Measurements from ENCODE around the gene ACTL10.

DNA sequence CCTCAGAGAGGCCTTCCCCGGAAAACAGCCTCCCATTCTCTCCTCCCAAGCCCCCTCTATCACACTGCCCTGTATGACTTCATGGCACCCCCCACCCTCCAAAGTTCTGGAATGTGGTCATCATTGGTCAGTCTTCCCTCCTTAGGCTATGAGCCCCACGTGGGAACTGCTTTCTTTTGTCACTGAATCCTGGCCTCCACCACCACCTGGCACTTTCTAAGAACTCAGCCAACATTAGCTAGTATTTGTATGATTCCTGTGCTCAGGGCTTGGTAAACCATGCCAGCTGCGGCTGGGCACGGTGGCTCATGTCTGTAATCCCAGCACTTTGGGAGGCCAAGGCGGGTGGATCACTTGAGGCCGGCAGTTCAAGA lies 27.9 kb downstream of the ACTL10 start:
- no peak for TF ChIP-seq EZH2 (IDR thresholded peaks at IDR 0.05; ENCODE audit: low read depth)
- TF ChIP-seq, protein P1, sequence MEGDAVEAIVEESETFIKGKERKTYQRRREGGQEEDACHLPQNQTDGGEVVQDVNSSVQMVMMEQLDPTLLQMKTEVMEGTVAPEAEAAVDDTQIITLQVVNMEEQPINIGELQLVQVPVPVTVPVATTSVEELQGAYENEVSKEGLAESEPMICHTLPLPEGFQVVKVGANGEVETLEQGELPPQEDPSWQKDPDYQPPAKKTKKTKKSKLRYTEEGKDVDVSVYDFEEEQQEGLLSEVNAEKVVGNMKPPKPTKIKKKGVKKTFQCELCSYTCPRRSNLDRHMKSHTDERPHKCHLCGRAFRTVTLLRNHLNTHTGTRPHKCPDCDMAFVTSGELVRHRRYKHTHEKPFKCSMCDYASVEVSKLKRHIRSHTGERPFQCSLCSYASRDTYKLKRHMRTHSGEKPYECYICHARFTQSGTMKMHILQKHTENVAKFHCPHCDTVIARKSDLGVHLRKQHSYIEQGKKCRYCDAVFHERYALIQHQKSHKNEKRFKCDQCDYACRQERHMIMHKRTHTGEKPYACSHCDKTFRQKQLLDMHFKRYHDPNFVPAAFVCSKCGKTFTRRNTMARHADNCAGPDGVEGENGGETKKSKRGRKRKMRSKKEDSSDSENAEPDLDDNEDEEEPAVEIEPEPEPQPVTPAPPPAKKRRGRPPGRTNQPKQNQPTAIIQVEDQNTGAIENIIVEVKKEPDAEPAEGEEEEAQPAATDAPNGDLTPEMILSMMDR (conservative IDR thresholded peaks at IDR 0.05), result no peak
